ENCODE data around the gene BBIP1. TPM values are rescaled to one million over a fixed set of nuclear protein-coding genes. Genes with fewer than 3 reads are reported as not detected.

Gene BBIP1
- total RNA-seq, 2 experiments from 2014 or later, result 34.3 to 48.8 TPM

GRCh38 chr10:110883924-110884323, 35.1 kb downstream of the BBIP1 start:
- ATAC-seq, result peak; percentile 55
- H3K4me3 Mint-ChIP-seq, result peak overlapping the region; percentile 46
- intact Hi-C loops (cut with DNase I, micrococcal nuclease), result loop anchor here in 1 of 2 experiments (10.0 kb wide), 1 partner anchor 579 kb away; the partner anchor contains the start of gene SMNDC1
- H3K27ac Mint-ChIP-seq, result peak overlapping the region; percentile 78
- no peaks in the 10 kb centered on the region for H3K27me3 Mint-ChIP-seq
- DNase-seq, result no peak
- peaks cover 49% of the 10 kb centered on the region for H3K36me3 Mint-ChIP-seq (ENCODE audit: low read depth)
- ChIA-PET POLR2A (no interaction called here), CTCF (interaction anchor here (0.5 to 3.5 kb wide), 7 partner anchors 10 to 557 kb away, joined by 3 to 20 read pairs (median 3); no protein-coding TSS in a partner anchor)
- peaks cover 65% of the 10 kb centered on the region for H3K4me1 Mint-ChIP-seq
- H3K9me3 Mint-ChIP-seq (ENCODE audit: low read depth), result no peaks in the 10 kb centered on the region

- intact Hi-C loops (cut with DNase I, micrococcal nuclease), result loop anchor here in 1 of 2 experiments (10.0 kb wide), 1 partner anchor 577 kb away; the partner anchor contains the start of gene SMNDC1
- peaks cover 48% of the 10 kb centered on the region for H3K36me3 Mint-ChIP-seq (ENCODE audit: low read depth)
- DNase-seq (no peak), ATAC-seq (no peak)
- H3K4me1 Mint-ChIP-seq, result peaks cover 74% of the 10 kb centered on the region
- ChIA-PET POLR2A (no interaction called here), CTCF (interaction anchor here (1.2 to 3.5 kb wide), 9 partner anchors 8 to 209 kb away, joined by 3 to 20 read pairs (median 4); no protein-coding TSS in a partner anchor)
- no peaks in the 10 kb centered on the region for H3K27me3 Mint-ChIP-seq
- peak overlapping the region; percentile 19 for H3K27ac Mint-ChIP-seq
- no peaks in the 10 kb centered on the region for H3K9me3 Mint-ChIP-seq (ENCODE audit: low read depth)
- no peak overlapping the region for H3K4me3 Mint-ChIP-seq
Observed at GRCh38 chr10:110881905-110882304, 37.1 kb downstream of the BBIP1 start.

- ChIA-PET CTCF (interaction anchor here (0.6 to 3.5 kb wide), 6 partner anchors 10 to 121 kb away, joined by 3 to 20 read pairs (median 4); no protein-coding TSS in a partner anchor), POLR2A (no interaction called here)
- no peaks in the 10 kb centered on the region for H3K27me3 Mint-ChIP-seq
- peaks cover 47% of the 10 kb centered on the region for H3K36me3 Mint-ChIP-seq (ENCODE audit: low read depth)
- DNase-seq (no peak), ATAC-seq (no peak)
- peaks cover 72% of the 10 kb centered on the region for H3K4me1 Mint-ChIP-seq
- H3K27ac Mint-ChIP-seq, result no peak overlapping the region
- intact Hi-C loops (cut with DNase I, micrococcal nuclease), result loop anchor here in 1 of 2 experiments (10.0 kb wide), 1 partner anchor 576 kb away; the partner anchor contains the start of gene SMNDC1
- no peak overlapping the region for H3K4me3 Mint-ChIP-seq
- H3K9me3 Mint-ChIP-seq (ENCODE audit: low read depth), result no peaks in the 10 kb centered on the region
Observed at GRCh38 chr10:110881247-110881646, 37.7 kb downstream of the BBIP1 start.

- ChIA-PET POLR2A (interaction anchor here (0.6 to 1.0 kb wide), 2 partner anchors 9 to 572 kb away, joined by 3 to 4 read pairs; partner anchors contain the start of gene PDCD4), CTCF (interaction anchor here (0.6 to 1.0 kb wide), 6 partner anchors 9 to 37 kb away, joined by 3 to 4 read pairs (median 3); no protein-coding TSS in a partner anchor)
- Mint-ChIP-seq H3K4me1 (peaks cover 72% of the 10 kb centered on the region), H3K27ac (peak overlapping the region; percentile 26), H3K4me3 (no peak overlapping the region), H3K27me3 (no peaks in the 10 kb centered on the region), H3K9me3 (ENCODE audit: low read depth) (no peaks in the 10 kb centered on the region), H3K36me3 (ENCODE audit: low read depth) (peaks cover 41% of the 10 kb centered on the region)
- peak; percentile 43 for ATAC-seq
- intact Hi-C loops (cut with DNase I, micrococcal nuclease), result loop anchor here in 1 of 2 experiments (10.0 kb wide), 1 partner anchor 575 kb away; the partner anchor contains the start of gene SMNDC1
- DNase-seq, result no peak
Observed at GRCh38 chr10:110880012-110880411, 39.0 kb downstream of the BBIP1 start.

GRCh38 chr10:110876788-110877187, 42.2 kb downstream of the BBIP1 start:
- Mint-ChIP-seq H3K36me3 (ENCODE audit: low read depth) (peaks cover 22% of the 10 kb centered on the region), H3K27me3 (no peaks in the 10 kb centered on the region), H3K4me3 (no peak overlapping the region), H3K4me1 (peaks cover 57% of the 10 kb centered on the region), H3K27ac (no peak overlapping the region), H3K9me3 (ENCODE audit: low read depth) (no peaks in the 10 kb centered on the region)
- intact Hi-C loops (cut with DNase I, micrococcal nuclease), result loop anchor here in 1 of 2 experiments (10.0 kb wide), 1 partner anchor 462 kb away; no protein-coding TSS in a partner anchor
- DNase-seq, result no peak
- ChIA-PET CTCF (interaction anchor here (0.6 to 2.0 kb wide), 11 partner anchors 9 to 204 kb away, joined by 3 to 6 read pairs (median 3); no protein-coding TSS in a partner anchor), POLR2A (no interaction called here)
- no peak for ATAC-seq

- Mint-ChIP-seq H3K4me3 (no peak overlapping the region), H3K4me1 (peaks cover 55% of the 10 kb centered on the region), H3K27me3 (no peaks in the 10 kb centered on the region), H3K36me3 (ENCODE audit: low read depth) (peaks cover 18% of the 10 kb centered on the region), H3K27ac (no peak overlapping the region), H3K9me3 (ENCODE audit: low read depth) (no peaks in the 10 kb centered on the region)
- ChIA-PET CTCF (interaction anchor here (0.6 to 2.0 kb wide), 7 partner anchors 9 to 143 kb away, joined by 3 to 6 read pairs (median 4); no protein-coding TSS in a partner anchor), POLR2A (interaction anchor here (0.7 kb wide), 1 partner anchor 15 kb away, joined by 3 read pairs; no protein-coding TSS in a partner anchor)
- ATAC-seq (no peak), DNase-seq (no peak)
- intact Hi-C loops (cut with DNase I, micrococcal nuclease), result loop anchor here in 1 of 2 experiments (2.0 to 10.0 kb wide), 2 partner anchors 17 to 461 kb away; no protein-coding TSS in a partner anchor
Observed at GRCh38 chr10:110876000-110876399, 43.0 kb downstream of the BBIP1 start.

- POLR2A ChIA-PET, result interaction anchor here (0.8 to 1.1 kb wide), 2 partner anchors 13 to 16 kb away, joined by 3 read pairs; no protein-coding TSS in a partner anchor
- H3K9me3 Mint-ChIP-seq (ENCODE audit: low read depth), result no peaks in the 10 kb centered on the region
- peak overlapping the region; percentile 87 for H3K4me3 Mint-ChIP-seq
Observed at GRCh38 chr10:110873951-110874350, 45.0 kb downstream of the BBIP1 start.

GRCh38 chr10:110872984-110873923, 45.7 kb downstream of the BBIP1 start:
- intact Hi-C loops (cut with DNase I, micrococcal nuclease), result loop anchor here (1.0 to 10.0 kb wide), 8 partner anchors 20 to 661 kb away; partner anchors contain the start of genes BBIP1 (in 1 of the 2), DUSP5 (in 1 of the 2), SHOC2 (in 1 of the 2) and SMC3 (in 1 of the 2)
- Mint-ChIP-seq H3K36me3 (ENCODE audit: low read depth) (peaks cover 13% of the 10 kb centered on the region), H3K4me3 (peak overlapping the region; percentile 87), H3K27ac (peak overlapping the region; percentile 95), H3K27me3 (no peaks in the 10 kb centered on the region), H3K9me3 (ENCODE audit: low read depth) (no peaks in the 10 kb centered on the region), H3K4me1 (peaks cover 60% of the 10 kb centered on the region)
- CTCF ChIA-PET, result interaction anchor here (1.0 to 1.7 kb wide), 5 partner anchors 9 to 116 kb away, joined by 3 to 7 read pairs (median 4); no protein-coding TSS in a partner anchor
- no peak for DNase-seq
- no peak for ATAC-seq
- POLR2A ChIA-PET, result interaction anchor here (0.6 to 1.3 kb wide), 7 partner anchors 12 to 804 kb away, joined by 3 to 7 read pairs (median 4); partner anchors contain the start of genes BBIP1 and SHOC2

More at GRCh38 chr10:110873951-110874350, 45.0 kb downstream of the BBIP1 start:
- intact Hi-C loops (cut with DNase I, micrococcal nuclease), result loop anchor here (2.0 to 10.0 kb wide), 6 partner anchors 19 to 662 kb away; partner anchors contain the start of genes BBIP1 (in 1 of the 2) and SHOC2 (in 1 of the 2)
- DNase-seq, result no peak
- Mint-ChIP-seq H3K4me1 (peaks cover 60% of the 10 kb centered on the region), H3K27ac (peak overlapping the region; percentile 88), H3K36me3 (ENCODE audit: low read depth) (peaks cover 16% of the 10 kb centered on the region), H3K27me3 (no peaks in the 10 kb centered on the region)
- CTCF ChIA-PET, result interaction anchor here (1.7 kb wide), 1 partner anchor 9 kb away, joined by 7 read pairs; no protein-coding TSS in a partner anchor
- no peak for ATAC-seq

GRCh38 chr10:110872145-110872983, 46.6 kb downstream of the BBIP1 start:
- H3K9me3 Mint-ChIP-seq (ENCODE audit: low read depth), result no peaks in the 10 kb centered on the region
- intact Hi-C loops (cut with DNase I, micrococcal nuclease), result loop anchor here (1.0 to 10.0 kb wide), 8 partner anchors 21 to 660 kb away; partner anchors contain the start of genes BBIP1 (in 1 of the 2), DUSP5 (in 1 of the 2), SHOC2 (in 1 of the 2) and SMC3 (in 1 of the 2)
- peak overlapping the region; percentile 95 for H3K27ac Mint-ChIP-seq
- ATAC-seq (peak; percentile 73), DNase-seq (peak; percentile 87)
- CTCF ChIA-PET, result interaction anchor here (1.0 to 1.7 kb wide), 6 partner anchors 8 to 115 kb away, joined by 3 to 7 read pairs (median 4); no protein-coding TSS in a partner anchor
- POLR2A ChIA-PET, result interaction anchor here (0.6 to 1.3 kb wide), 6 partner anchors 15 to 803 kb away, joined by 4 to 8 read pairs (median 4); partner anchors contain the start of genes BBIP1 and SHOC2
- H3K4me1 Mint-ChIP-seq, result peaks cover 60% of the 10 kb centered on the region
- peaks cover 6% of the 10 kb centered on the region for H3K36me3 Mint-ChIP-seq (ENCODE audit: low read depth)
- no peaks in the 10 kb centered on the region for H3K27me3 Mint-ChIP-seq
- peak overlapping the region; percentile 87 for H3K4me3 Mint-ChIP-seq

All from activated CD4-positive, alpha-beta T cell treated with anti-CD3 and anti-CD28 coated beads for 36 hours (primary cell).